Endodermal cell (in vitro differentiated cells): ENCODE results near the gene GDF10. TPM values are rescaled to one million over a fixed set of nuclear protein-coding genes. Genes with fewer than 3 reads are reported as not detected.

Experiments
- DNase-seq: peaks from one replicate; pipeline ENCODE4 v3.0.0-alpha.2; 2017
- H3K27ac ChIP-seq: 2 replicates; pipeline ENCODE4 v1.5.1; 2013; ENCODE audit warnings: mild to moderate bottlenecking, low read depth, low read length, moderate library complexity
- H3K27me3 ChIP-seq: 2 replicates; pipeline ENCODE4 v1.6.1; 2013; ENCODE audit warnings: mild to moderate bottlenecking, low read length, moderate library complexity; ENCODE audit not compliant: insufficient read depth, control insufficient read depth, poor library complexity, severe bottlenecking
- H3K36me3 ChIP-seq: 2 replicates; pipeline ENCODE4 v1.7.0; 2013; ENCODE audit warnings: mild to moderate bottlenecking, low read length, moderate library complexity; ENCODE audit not compliant: control insufficient read depth, insufficient read depth
- H3K4me1 ChIP-seq: one replicate; pipeline ENCODE4 v1.7.0; 2013; ENCODE audit warnings: low read length; ENCODE audit not compliant: control insufficient read depth, insufficient read depth
- H3K4me3 ChIP-seq: 2 replicates; pipeline ENCODE4 v1.5.1; 2013; ENCODE audit warnings: mild to moderate bottlenecking, low read length, moderate library complexity
- H3K9ac ChIP-seq: 2 replicates; pipeline ENCODE4 v1.6.1; 2013; ENCODE audit warnings: mild to moderate bottlenecking, low read length, moderate library complexity; ENCODE audit not compliant: poor library complexity, severe bottlenecking; ENCODE audit errors: extremely low read depth
- H3K9me3 ChIP-seq: 2 replicates; pipeline ENCODE4 v1.6.1; 2013; ENCODE audit warnings: mild to moderate bottlenecking, low read length, moderate library complexity; ENCODE audit not compliant: control insufficient read depth
- H3K27ac Mint-ChIP-seq: 2 replicates; pipeline ENCODE4 v1.8.0; 2020; ENCODE audit warnings: mixed read lengths
- H3K27me3 Mint-ChIP-seq: 2 replicates; pipeline ENCODE4 v1.8.0; 2021; ENCODE audit warnings: mild to moderate bottlenecking, mixed read lengths; ENCODE audit not compliant: insufficient read depth
- H3K36me3 Mint-ChIP-seq: 2 replicates; pipeline ENCODE4 v1.8.0; 2020; ENCODE audit warnings: low read depth, mixed read lengths
- H3K4me1 Mint-ChIP-seq: 2 replicates; pipeline ENCODE4 v1.8.0; 2020; ENCODE audit warnings: mixed read lengths
- H3K4me3 Mint-ChIP-seq: 2 replicates; pipeline ENCODE4 v1.8.0; 2020; ENCODE audit warnings: mild to moderate bottlenecking, moderate library complexity, mixed read lengths
- H3K9me3 Mint-ChIP-seq: 2 replicates; pipeline ENCODE4 v1.8.0; 2020; ENCODE audit warnings: mild to moderate bottlenecking, mixed read lengths
- CTCF ChIP-seq: fragments of 200-600 bp; sonication (generic); conservative IDR thresholded peaks from 2 replicates; pipeline ENCODE4 v1.5.0; 2021; ENCODE audit warnings: antibody characterized with exemption, mild to moderate bottlenecking
- WGBS, 2 experiments: methylation state at CpG; one replicate each; pipeline versions ENCODE4 v1.1.5 to v1.1.7; 2013; ENCODE audit warnings: missing lambda C conversion rate in 2 of 2, mixed read lengths in 1 of 2; ENCODE audit not compliant: insufficient coverage in 1 of 2, insufficient read length in 1 of 2; 5-methylcytosine and 5-hydroxymethylcytosine counted together
- total RNA-seq, 2 donors: library from RNA; stranded (reverse); fragmentation: NEBNext Ultra II Directional in 1 of 2; extraction: Animal tissue kit (Norgen Biotek cat#: 25700) in 1 of 2; gene quantifications; 2 replicates in 1 of 2; 3 replicates in 1 of 2; pipeline ENCODE4 v1.2.1, GENCODE V29; 2021

The GDF10 gene
- total RNA-seq, 2 donors from 2014 or later: not detected

GRCh38 chr10:47258921-47259320, 41.1 kb upstream of the GDF10 start:
- WGBS, 2 experiments: 88 to 94% methylated on average over 2 to 3 of the region's 3 CpGs
- no peaks in the 10 kb centered on the region for H3K27me3 Mint-ChIP-seq
- no peaks in the 10 kb centered on the region for H3K9me3 ChIP-seq
- no peaks in the 10 kb centered on the region for H3K27me3 ChIP-seq
- no peak for TF ChIP-seq CTCF
- H3K9me3 Mint-ChIP-seq: no peaks in the 10 kb centered on the region
- H3K4me1 Mint-ChIP-seq: no peaks in the 10 kb centered on the region
- H3K4me1 ChIP-seq: peaks cover 9% of the 10 kb centered on the region
- no peak for DNase-seq
- H3K36me3 Mint-ChIP-seq: no peaks in the 10 kb centered on the region
- no peak overlapping the region for H3K27ac ChIP-seq
- no peak overlapping the region for H3K4me3 ChIP-seq
- no peaks in the 10 kb centered on the region for H3K36me3 ChIP-seq
- H3K4me3 Mint-ChIP-seq: no peak overlapping the region
- no peak overlapping the region for H3K9ac ChIP-seq
- H3K27ac Mint-ChIP-seq: no peak overlapping the region

GRCh38 chr10:47259466-47259865, 40.5 kb upstream of the GDF10 start:
- Mint-ChIP-seq H3K4me1 (no peaks in the 10 kb centered on the region), H3K9me3 (no peaks in the 10 kb centered on the region), H3K36me3 (no peaks in the 10 kb centered on the region), H3K27me3 (no peaks in the 10 kb centered on the region), H3K4me3 (no peak overlapping the region), H3K27ac (no peak overlapping the region)
- Histone ChIP-seq H3K9me3 (no peaks in the 10 kb centered on the region), H3K4me3 (no peak overlapping the region), H3K36me3 (no peaks in the 10 kb centered on the region), H3K27ac (no peak overlapping the region), H3K4me1 (peaks cover 9% of the 10 kb centered on the region), H3K9ac (no peak overlapping the region), H3K27me3 (no peaks in the 10 kb centered on the region)
- WGBS, 2 experiments: 89 to 93% methylated on average over 5 of the region's 5 CpGs
- DNase-seq: no peak
- no peak for TF ChIP-seq CTCF

- H3K9me3 ChIP-seq: no peaks in the 10 kb centered on the region
- Mint-ChIP-seq H3K27me3 (no peaks in the 10 kb centered on the region), H3K4me1 (no peaks in the 10 kb centered on the region), H3K36me3 (no peaks in the 10 kb centered on the region), H3K27ac (no peak overlapping the region), H3K9me3 (no peaks in the 10 kb centered on the region), H3K4me3 (no peak overlapping the region)
- no peaks in the 10 kb centered on the region for H3K27me3 ChIP-seq
- H3K27ac ChIP-seq: no peak overlapping the region
- H3K36me3 ChIP-seq: no peaks in the 10 kb centered on the region
- 87 to 93% methylated on average over 4 to 9 of the region's 9 CpGs for WGBS, 2 experiments
- H3K9ac ChIP-seq: no peak overlapping the region
- peaks cover 2% of the 10 kb centered on the region for H3K4me1 ChIP-seq
- peak; percentile 53 for DNase-seq
- TF ChIP-seq CTCF: peak; percentile 54
- no peak overlapping the region for H3K4me3 ChIP-seq
Measured at GRCh38 chr10:47260505-47261111, 39.4 kb upstream of the GDF10 start.
